Heart right ventricle (tissue), 16 donors: ENCODE data around the gene PADI2. TPM values are rescaled to one million over a fixed set of nuclear protein-coding genes. Genes with fewer than 3 reads are reported as not detected.

ENCODE experiments used
- ATAC-seq, 8 donors: fragments of 200-7000 bp; cut with Tn5 transposase; one replicate each; pipeline ENCODE4 v1.9.1; 2020; ENCODE audit warnings: mild to moderate bottlenecking in 8 of 8, moderate library complexity in 8 of 8, moderate number of reproducible peaks in 1 of 8
- DNase-seq, 2 donors: peaks; one replicate each; pipeline ENCODE4 v3.0.0-alpha.2; 2020
- H3K27ac ChIP-seq, 10 donors: fragments of 200-600 bp; sonication (generic) in 2 of 10; one replicate each; pipeline versions ENCODE4 v1.5.0 to v1.8.0; 2020 to 2022; ENCODE audit warnings: mild to moderate bottlenecking in 3 of 10
- H3K27me3 ChIP-seq, 7 donors: fragments of 200-600 bp; one replicate each; pipeline ENCODE4 v1.8.0; 2021 to 2022; ENCODE audit warnings: mild to moderate bottlenecking in 2 of 7
- H3K36me3 ChIP-seq, 9 donors: fragments of 200-600 bp; sonication (generic) in 1 of 9; one replicate each; pipeline versions ENCODE4 v1.5.0 to v1.8.0; 2020 to 2022; ENCODE audit warnings: mild to moderate bottlenecking in 2 of 9
- H3K4me1 ChIP-seq, 9 donors: fragments of 200-600 bp; sonication (generic) in 1 of 9; one replicate each; pipeline versions ENCODE4 v1.5.0 to v1.8.0; 2020 to 2022; ENCODE audit warnings: mild to moderate bottlenecking in 4 of 9
- H3K4me3 ChIP-seq, 10 donors: fragments of 200-600 bp; sonication (generic) in 2 of 10; one replicate each; pipeline versions ENCODE4 v1.5.0 to v1.8.0; 2020 to 2022; ENCODE audit warnings: mild to moderate bottlenecking in 7 of 10, moderate library complexity in 2 of 10
- H3K9me3 ChIP-seq, 11 donors: fragments of 200-600 bp in 10 of 11; sonication (generic) in 2 of 11; one replicate each; pipeline versions ENCODE4 v1.5.0 to v1.8.0; 2013 to 2022; ENCODE audit warnings: mild to moderate bottlenecking in 2 of 11, control low read depth in 1 of 11, moderate library complexity in 1 of 11
- WGBS, 2 donors: extraction: QIAGEN DNeasy Blood & Tissue Kit; methylation state at CpG; one replicate each; pipeline ENCODE4 v1.1.7; 2013; ENCODE audit warnings: inconsistent platforms in 1 of 2; 5-methylcytosine and 5-hydroxymethylcytosine counted together
- intact Hi-C, 10 donors: fragments of 100-400 bp; cut with DNase I; formaldehyde crosslinking; loops; one replicate each; pipeline versions ENCODE4 v1.11.1 to v1.14.2; 2022
- polyA plus RNA-seq, 2 donors: library from polyadenylated mRNA; stranded (reverse); fragments of 200-250 nt; gene quantifications; one replicate each; pipeline ENCODE4 v1.2.3, GENCODE V29; 2013
- total RNA-seq, 10 donors: library from RNA; stranded (reverse); fragmentation: NEBNext Ultra II Directional in 3 of 10; extraction: Animal tissue kit (Norgen Biotek cat#: 25700) in 3 of 10; gene quantifications; one replicate each; pipeline versions ENCODE4 v1.2.1 to v1.2.4, GENCODE V29; 2021 to 2023
- TF ChIP-seq, protein P1 (sequence below), 9 donors: fragments of 200-600 bp; sonication (generic) in 2 of 9; IDR thresholded peaks; one replicate each; pipeline versions ENCODE4 v1.5.0 to v1.8.0; 2021 to 2022; ENCODE audit warnings: antibody characterized with exemption in 9 of 9, mild to moderate bottlenecking in 5 of 9, moderate library complexity in 1 of 9
- donor health status: Arrhythmogenic right ventricular cardiomyopathy.
- donor health status: ischemic (EF 13 %, LVEDD 7.1; RV severe dilation, severe dysfunction).
- donor health status: healthy with polysubstance abuse.
- donor health status: DM: no; HTN: yes; CAD: no.
- donor health status: DM: no; HTN: no; CAD: no.
- donor health status: ischemic (EF 25% LVEDD 6.9; RV normal size, moderate dysfunction).
- donor health status: ischemic (EF 25% LVEDD 5.7; RV mildly dilated, moderate dysfunction).
- donor health status: healthy.
- donor health status: DM: yes; HTN: yes; CAD: no.
- donor health status: Ischemic cardiomyopathy.
- donor health status: ischemic (EF 35%, LVEDD 5.7; RV mildly dilated, moderate dysfunction).
- donor health status: nonischemic (EF 11% LVEDD 7.7; RV severe dilation, severe dysfunction).
- donor health status: DM: yes; HTN: yes; CAD: no.
- donor health status: PGD.
- donor health status: ischemic (EF 29% LVEDD 5.4; RV normal size, mild dysfunction).
- donor health status: nonischemic (EF 23%, LVEDD 6.1; RV moderate dilation, normal function).

PADI2 gene
- total and polyA plus RNA-seq, 12 donors, result 0.07 to 1.1 (median 0.47) TPM

DNA sequence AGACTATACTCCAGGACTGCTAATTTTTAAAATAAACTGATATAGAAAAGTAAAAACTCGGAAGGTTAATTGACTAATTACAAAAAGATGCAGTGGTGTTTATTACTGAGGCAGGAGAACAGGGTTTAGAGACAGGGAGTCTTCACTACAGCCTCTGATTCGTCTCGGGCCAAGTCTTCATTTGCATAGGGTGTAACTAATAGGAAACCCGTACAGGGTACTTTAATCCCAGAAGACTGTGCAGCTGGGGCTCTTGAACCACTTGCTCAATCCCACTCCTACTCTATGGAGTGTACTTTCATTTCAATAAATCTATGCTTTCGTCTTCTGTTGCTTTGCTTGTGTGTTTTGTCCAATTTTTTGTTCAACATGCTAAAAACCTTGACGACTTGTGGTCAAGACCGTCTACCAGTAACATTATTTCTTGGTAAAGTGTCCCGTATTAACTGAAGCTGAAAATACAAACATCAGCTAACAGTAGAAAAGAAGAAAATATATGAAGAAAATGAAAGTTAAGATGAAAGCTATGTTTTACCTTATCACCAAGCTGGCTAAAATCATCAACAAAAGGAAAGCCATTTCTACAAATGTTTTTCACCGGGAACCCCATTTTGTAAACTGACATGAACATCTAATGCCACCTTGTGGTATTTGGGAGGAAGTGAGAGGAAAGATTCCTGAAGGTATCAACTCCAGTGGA, 73.5 kb downstream of the PADI2 start:
- H3K4me3 ChIP-seq, result peak overlapping the region in 4 of 10 donors; percentile 18 to 31 (median 28)
- H3K4me1 ChIP-seq, result peaks cover 0 to 42% (median 24%) of the 10 kb centered on the region in 9 donors
- intact Hi-C loops, result loop anchor here in 9 of 10 donors (1.0 to 5.0 kb wide), 6 partner anchors 33 to 95 kb away; partner anchors contain the start of gene ATP13A2 (in 1 of the 9)
- 28 to 35% methylated on average over 9 of the region's 9 CpGs for WGBS, 2 donors
- peaks cover 0 to 67% (median 37%) of the 10 kb centered on the region in 9 donors for H3K36me3 ChIP-seq
- peak overlapping the region in 2 of 10 donors; percentile 2 to 54 for H3K27ac ChIP-seq
- no peaks in the 10 kb centered on the region for H3K9me3 ChIP-seq
- H3K27me3 ChIP-seq, result no peaks in the 10 kb centered on the region
- ATAC-seq (peak; percentile 46 to 85 (median 68)), DNase-seq (no peak)
- TF ChIP-seq, protein P1, sequence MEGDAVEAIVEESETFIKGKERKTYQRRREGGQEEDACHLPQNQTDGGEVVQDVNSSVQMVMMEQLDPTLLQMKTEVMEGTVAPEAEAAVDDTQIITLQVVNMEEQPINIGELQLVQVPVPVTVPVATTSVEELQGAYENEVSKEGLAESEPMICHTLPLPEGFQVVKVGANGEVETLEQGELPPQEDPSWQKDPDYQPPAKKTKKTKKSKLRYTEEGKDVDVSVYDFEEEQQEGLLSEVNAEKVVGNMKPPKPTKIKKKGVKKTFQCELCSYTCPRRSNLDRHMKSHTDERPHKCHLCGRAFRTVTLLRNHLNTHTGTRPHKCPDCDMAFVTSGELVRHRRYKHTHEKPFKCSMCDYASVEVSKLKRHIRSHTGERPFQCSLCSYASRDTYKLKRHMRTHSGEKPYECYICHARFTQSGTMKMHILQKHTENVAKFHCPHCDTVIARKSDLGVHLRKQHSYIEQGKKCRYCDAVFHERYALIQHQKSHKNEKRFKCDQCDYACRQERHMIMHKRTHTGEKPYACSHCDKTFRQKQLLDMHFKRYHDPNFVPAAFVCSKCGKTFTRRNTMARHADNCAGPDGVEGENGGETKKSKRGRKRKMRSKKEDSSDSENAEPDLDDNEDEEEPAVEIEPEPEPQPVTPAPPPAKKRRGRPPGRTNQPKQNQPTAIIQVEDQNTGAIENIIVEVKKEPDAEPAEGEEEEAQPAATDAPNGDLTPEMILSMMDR (IDR thresholded peaks at IDR 0.05), result peak; percentile 55 to 88 (median 76)

DNA sequence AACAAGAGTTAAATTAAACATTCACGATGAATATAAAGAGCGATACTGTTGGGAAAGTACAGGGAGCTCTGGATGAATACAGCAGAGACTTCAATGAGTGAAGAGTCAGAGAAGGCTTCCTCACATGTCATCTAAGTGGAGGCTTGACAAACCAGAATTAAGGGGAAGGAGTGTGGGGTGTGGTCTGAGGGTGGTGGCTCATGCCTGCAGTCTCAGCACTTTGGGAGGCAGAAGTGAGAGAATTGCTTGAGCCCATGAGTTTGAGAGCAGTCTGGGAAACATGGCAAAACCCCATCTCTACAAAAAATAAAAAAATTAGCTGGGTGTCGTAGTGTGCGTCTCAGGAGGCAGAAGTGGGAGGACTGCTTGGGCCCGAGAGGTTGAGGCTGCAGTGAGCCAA, 74.1 kb downstream of the PADI2 start:
- H3K9me3 ChIP-seq, result no peaks in the 10 kb centered on the region
- ATAC-seq (peak in 7 of 8 donors; percentile 26 to 78 (median 53)), DNase-seq (no peak)
- TF ChIP-seq, protein P1 (IDR thresholded peaks at IDR 0.05), result no peak
- H3K27me3 ChIP-seq, result no peaks in the 10 kb centered on the region
- H3K4me1 ChIP-seq, result peaks cover 0 to 36% (median 22%) of the 10 kb centered on the region in 9 donors
- H3K27ac ChIP-seq, result peak overlapping the region in 2 of 10 donors; percentile 2 to 54
- peaks cover 0 to 67% (median 42%) of the 10 kb centered on the region in 9 donors for H3K36me3 ChIP-seq
- intact Hi-C loops, result loop anchor here in 8 of 10 donors (2.0 to 5.0 kb wide), 5 partner anchors 33 to 94 kb away; partner anchors contain the start of gene ATP13A2 (in 1 of the 8)
- H3K4me3 ChIP-seq, result no peak overlapping the region
- WGBS, 2 donors, result 70 to 72% methylated on average over 5 of the region's 5 CpGs

DNA sequence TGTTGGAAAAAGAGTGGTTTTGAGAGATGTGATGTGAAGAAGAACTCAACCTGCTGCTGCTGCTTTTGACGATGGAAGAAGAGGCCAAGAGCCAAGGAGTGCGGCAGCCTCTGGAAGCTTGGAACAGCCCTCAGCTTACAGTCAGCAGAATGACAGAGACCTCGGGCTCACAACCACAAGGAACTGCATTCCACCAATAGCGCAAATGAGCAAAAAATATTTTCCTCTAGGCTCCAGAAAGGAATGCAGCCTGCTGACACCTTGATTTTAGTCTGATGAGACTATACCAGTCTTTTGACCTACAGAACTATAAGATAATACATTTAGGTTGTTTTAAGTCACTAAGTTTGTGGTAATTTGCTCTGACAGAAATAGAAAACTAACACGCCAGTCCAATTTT, 75.6 kb downstream of the PADI2 start:
- intact Hi-C loops, result loop anchor here in 3 of 10 donors (2.0 to 5.0 kb wide), 2 partner anchors 81 to 93 kb away; no protein-coding TSS in a partner anchor
- 81 to 92% methylated on average over 5 of the region's 5 CpGs for WGBS, 2 donors
- Histone ChIP-seq H3K4me1 (peaks cover 0 to 34% (median 22%) of the 10 kb centered on the region in 9 donors), H3K36me3 (peaks cover 0 to 69% (median 50%) of the 10 kb centered on the region in 9 donors), H3K27me3 (no peaks in the 10 kb centered on the region), H3K9me3 (no peaks in the 10 kb centered on the region), H3K27ac (no peak overlapping the region), H3K4me3 (no peak overlapping the region)
- no peak for ATAC-seq
- TF ChIP-seq, protein P1 (IDR thresholded peaks at IDR 0.05), result no peak
- no peak for DNase-seq

DNA sequence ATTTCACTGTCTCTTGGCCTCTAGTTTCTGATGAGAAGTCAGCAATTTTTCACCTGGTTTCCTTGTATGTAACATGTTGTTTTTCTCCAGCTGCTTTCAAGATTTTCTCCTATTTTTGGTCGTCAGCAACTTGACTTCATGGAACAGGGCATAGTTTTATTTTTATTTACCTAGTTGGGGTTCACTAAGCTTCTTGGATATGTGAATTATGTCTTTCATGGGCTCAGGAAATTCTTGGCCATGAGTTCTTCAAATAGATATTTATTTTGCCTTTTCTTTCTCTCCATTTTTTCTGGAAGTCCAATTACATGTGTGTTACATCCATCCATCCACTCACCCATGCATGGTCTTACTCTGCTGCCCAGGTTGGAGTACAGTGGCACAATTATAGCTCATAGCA, 79.1 kb downstream of the PADI2 start:
- DNase-seq (no peak), ATAC-seq (no peak)
- TF ChIP-seq, protein P1 (IDR thresholded peaks at IDR 0.05), result no peak
- WGBS, 2 donors, result 77 to 85% methylated on average over 1 of the region's 1 CpG
- H3K27ac ChIP-seq, result no peak overlapping the region
- intact Hi-C loops, result loop anchor here in 1 of 10 donors (5.0 kb wide), 1 partner anchor 78 kb away; no protein-coding TSS in a partner anchor
- H3K27me3 ChIP-seq, result no peaks in the 10 kb centered on the region
- no peak overlapping the region for H3K4me3 ChIP-seq
- H3K9me3 ChIP-seq, result no peaks in the 10 kb centered on the region
- peaks cover 0 to 14% (median 3%) of the 10 kb centered on the region in 9 donors for H3K4me1 ChIP-seq
- H3K36me3 ChIP-seq, result peaks cover 0 to 97% (median 48%) of the 10 kb centered on the region in 9 donors
